NCI-H69 (cell line): ENCODE data around the gene KAZN.

ENCODE experiments used
- DNase-seq: peaks from one replicate; lab custom pipeline; 2025; lab: John Stamatoyannopoulos, UW

The KAZN gene

GRCh38 chr1:15160626-15161025 lies 562.1 kb downstream of the KAZN start:
- peak; percentile 83 for DNase-seq

- DNase-seq: no peak
Observed at GRCh38 chr1:15167386-15167785, 568.9 kb downstream of the KAZN start.
